SK-MEL-5 (cell line): ENCODE measurements around the gene SHROOM3. TPM values are rescaled to one million over a fixed set of nuclear protein-coding genes. Genes with fewer than 3 reads are reported as not detected.

ENCODE experiments used
- DNase-seq: peaks from one replicate; pipeline ENCODE4 v3.0.0-alpha.2; 2016; ENCODE audit warnings: low read depth, low spot score
- in situ Hi-C: cut with HindIII; loops from 2 replicates; pipeline ENCODE4 v1.10.0; 2016; ENCODE audit warnings: low sequenced_read_pairs, high pct_unique_total_duplicates, low pct_unique_long_range_greater_than_20kb
- total RNA-seq: library from RNA; depleted of rRNA; stranded (reverse); fragments of >200 nt; shearing (Covaris generic); gene quantifications from 2 replicates; pipeline ENCODE4 v1.2.3, GENCODE V29; 2014

Gene SHROOM3
- total RNA-seq, 1 experiment from 2014 or later, result 0.82 TPM

- in situ Hi-C loops, result no loop called here
- DNase-seq, result no peak
Measured at GRCh38 chr4:76750716-76751115, 315.7 kb downstream of the SHROOM3 start.

- in situ Hi-C loops, result no loop called here
Measured at GRCh38 chr4:76751612-76752343, 316.7 kb downstream of the SHROOM3 start.

GRCh38 chr4:76752861-76753501 is 318.0 kb downstream of the SHROOM3 start:
- in situ Hi-C loops, result no loop called here
- peak; percentile 82 for DNase-seq

More at GRCh38 chr4:76751612-76752343, 316.7 kb downstream of the SHROOM3 start:
- no peak for DNase-seq

DNA sequence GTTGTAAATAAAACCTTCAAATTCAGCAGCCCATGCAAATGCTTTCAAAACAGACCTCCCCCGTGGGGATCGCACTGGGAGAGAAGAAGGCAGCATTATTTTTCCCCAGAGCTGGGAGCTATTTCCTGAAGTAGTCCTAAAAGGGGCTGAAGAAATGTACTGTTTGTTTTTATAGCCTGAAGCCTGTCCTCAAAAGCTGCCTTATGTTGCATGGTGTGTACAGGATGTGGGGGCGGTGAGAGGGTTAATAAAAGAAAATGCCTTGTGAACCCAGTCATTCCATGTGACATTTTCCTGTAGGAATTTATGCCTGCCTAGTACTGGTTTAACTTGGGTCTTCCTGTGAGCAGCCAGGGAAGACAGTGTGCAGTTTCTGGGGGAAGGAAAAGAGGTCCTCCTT is 318.8 kb downstream of the SHROOM3 start:
- DNase-seq, result peak; percentile 98
- in situ Hi-C loops, result no loop called here

GRCh38 chr4:76754439-76754838 is 319.4 kb downstream of the SHROOM3 start:
- no peak for DNase-seq
- in situ Hi-C loops, result no loop called here

DNA sequence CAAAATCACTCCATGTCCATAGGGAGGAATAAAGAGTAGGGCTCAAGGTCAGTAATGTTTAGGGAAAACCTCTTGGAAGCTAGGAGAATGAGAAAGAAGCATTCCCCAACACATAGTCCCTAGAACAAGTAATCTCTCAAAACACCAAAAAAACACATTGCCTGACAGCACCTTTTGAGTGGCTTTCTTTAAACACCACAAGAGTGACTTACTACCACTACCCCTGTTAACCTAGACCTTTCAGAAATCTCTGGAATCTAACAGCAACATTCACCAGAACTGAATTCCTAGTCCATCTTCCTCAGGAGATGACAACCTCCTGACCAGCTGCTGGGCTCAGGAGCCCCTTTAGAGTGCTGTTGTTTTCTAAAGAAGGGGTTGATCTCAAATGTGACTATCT is 320.7 kb downstream of the SHROOM3 start:
- in situ Hi-C loops, result no loop called here
- DNase-seq, result no peak

GRCh38 chr4:76756416-76756815 is 321.4 kb downstream of the SHROOM3 start:
- DNase-seq, result no peak
- in situ Hi-C loops, result no loop called here

DNA sequence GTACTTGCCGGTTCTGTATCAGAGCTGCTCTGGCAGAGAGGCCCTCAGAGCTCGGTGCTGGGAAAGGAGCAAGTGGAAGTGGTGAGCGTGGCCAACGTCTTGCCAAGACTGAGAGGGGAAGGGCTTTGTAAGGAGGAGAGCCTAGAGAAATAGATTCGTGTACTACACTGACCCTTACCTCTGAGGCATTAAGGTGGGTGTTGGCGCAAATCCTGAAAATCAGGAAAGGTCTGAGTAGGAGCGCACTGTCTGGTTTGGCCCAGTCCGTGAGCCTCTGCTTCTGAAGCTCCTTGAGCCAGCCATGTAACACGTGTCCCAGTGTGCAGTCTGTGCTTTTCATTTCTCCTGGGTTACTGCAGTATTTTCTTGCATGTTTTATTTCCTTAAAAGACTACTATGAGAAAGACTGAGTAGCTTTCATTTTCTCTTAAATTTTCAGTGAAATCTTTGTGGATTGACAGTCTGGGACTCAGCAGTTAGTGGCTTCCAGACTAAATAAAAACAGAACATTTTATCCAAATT is 322.4 kb downstream of the SHROOM3 start:
- DNase-seq, result no peak
- in situ Hi-C loops, result no loop called here

- DNase-seq, result peak; percentile 81
- in situ Hi-C loops, result no loop called here
Measured at GRCh38 chr4:76758290-76758882, 323.4 kb downstream of the SHROOM3 start.

GRCh38 chr4:76758996-76759395 is 324.0 kb downstream of the SHROOM3 start:
- no peak for DNase-seq
- in situ Hi-C loops, result no loop called here

DNA sequence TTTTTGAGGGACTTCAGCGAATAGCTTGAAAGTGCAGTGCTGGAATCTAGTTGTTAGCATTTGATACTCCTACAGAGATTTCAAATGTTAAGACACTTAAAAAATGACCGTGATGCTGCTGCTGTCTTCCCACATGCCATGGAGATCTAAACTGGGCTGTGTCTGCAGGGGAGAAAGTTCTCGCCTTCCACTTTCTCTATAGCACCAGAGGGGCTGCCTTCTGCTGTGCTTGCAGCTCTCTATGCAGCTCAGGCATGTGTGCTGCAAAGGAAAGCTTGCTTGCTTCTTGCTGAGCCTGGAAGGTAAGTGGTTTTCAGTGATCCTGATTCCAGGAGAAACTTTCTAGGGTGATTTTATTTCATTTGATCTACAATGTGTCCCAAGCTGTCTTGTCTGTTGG is 325.2 kb downstream of the SHROOM3 start:
- no peak for DNase-seq
- in situ Hi-C loops, result no loop called here

- in situ Hi-C loops, result no loop called here
- DNase-seq, result peak; percentile 96
Measured at GRCh38 chr4:76762137-76763130, 327.4 kb downstream of the SHROOM3 start.

GRCh38 chr4:76764251-76764650 is 329.2 kb downstream of the SHROOM3 start:
- in situ Hi-C loops, result no loop called here
- DNase-seq, result peak; percentile 63

GRCh38 chr4:76765473-76766183 is 330.6 kb downstream of the SHROOM3 start:
- no peak for DNase-seq
- in situ Hi-C loops, result no loop called here

DNA sequence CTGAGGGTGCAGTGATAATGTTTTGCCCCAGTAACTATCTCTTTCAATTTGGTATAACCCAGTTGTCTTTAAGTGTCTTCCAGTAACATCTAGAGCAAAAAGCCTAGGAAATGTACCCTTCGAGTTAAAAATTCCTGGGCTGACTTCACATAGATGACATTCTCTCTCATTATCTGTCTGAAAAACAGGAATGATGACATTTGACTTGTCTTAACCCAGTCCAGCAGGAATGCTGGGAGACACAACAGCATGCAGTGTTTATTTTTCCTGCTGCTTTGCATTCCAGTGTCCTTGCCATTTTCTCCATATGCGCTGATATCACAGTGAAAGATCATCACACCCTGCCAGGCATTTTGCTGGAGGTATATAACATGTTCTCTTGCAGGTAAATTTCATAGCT is 333.0 kb downstream of the SHROOM3 start:
- in situ Hi-C loops, result no loop called here
- DNase-seq, result peak; percentile 38

- no peak for DNase-seq
Measured at GRCh38 chr4:76772498-76773106, 337.6 kb downstream of the SHROOM3 start.

GRCh38 chr4:76773766-76774165 is 338.7 kb downstream of the SHROOM3 start:
- in situ Hi-C loops, result no loop called here
- DNase-seq, result no peak

More at GRCh38 chr4:76772498-76773106, 337.6 kb downstream of the SHROOM3 start:
- in situ Hi-C loops, result no loop called here
